Measurements from ENCODE around the gene PIEZO1. TPM values are rescaled to one million over a fixed set of nuclear protein-coding genes. Genes with fewer than 3 reads are reported as not detected.

PIEZO1 gene
- total and polyA plus RNA-seq, 2 donors (not counting 1 experiment from before 2014, with no cell fraction given), result 108 to 331 TPM

DNA sequence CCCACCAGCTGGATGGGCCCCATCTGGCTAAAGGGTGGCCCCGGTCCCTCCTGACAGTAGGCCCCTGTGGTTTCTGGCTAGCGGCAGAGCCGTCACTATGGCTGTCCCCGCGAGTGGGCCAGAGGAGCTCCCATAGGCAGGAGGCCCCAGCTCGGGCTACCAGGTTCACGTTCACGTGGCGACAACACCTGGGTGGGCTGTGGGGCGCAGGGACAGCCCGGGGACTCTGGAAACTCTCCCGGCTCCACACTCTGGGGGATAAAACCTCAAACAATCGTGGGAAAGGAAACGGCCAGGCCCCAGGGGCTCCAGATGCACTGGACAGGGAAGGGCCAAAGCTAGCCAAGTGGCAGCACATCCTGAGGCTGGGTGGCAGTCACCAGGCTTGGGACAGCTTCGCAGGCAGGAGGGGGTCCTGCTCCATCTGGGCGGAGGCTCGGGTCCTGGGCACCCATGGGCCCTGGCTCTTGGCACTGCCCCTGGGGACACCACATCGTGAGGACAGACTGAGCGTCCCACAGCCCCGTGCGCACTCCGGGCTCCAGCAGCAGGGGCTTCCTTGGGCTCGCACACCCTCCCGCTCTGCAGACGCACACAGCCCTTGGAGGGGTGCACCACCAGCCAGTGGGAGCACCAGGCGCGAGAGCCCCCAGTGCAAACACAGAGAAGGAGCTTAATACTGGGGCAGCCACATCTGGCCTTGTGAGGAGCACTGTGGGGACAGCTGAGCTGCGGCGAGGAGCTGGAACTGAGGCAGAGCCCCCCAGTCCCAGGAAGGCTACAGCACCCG lies 83.2 kb downstream of the PIEZO1 start:
- H2AFZ ChIP-seq (ENCODE audit: insufficient read depth, low read depth, low read length, poor library complexity, severe bottlenecking), result peak overlapping the region; percentile 44
- POLR2A ChIA-PET, result interaction anchor here (0.9 to 2.6 kb wide), 11 partner anchors 10 to 64 kb away, joined by 3 to 14 read pairs (median 4); partner anchors contain the start of genes IL17C and SNAI3
- H3K4me2 ChIP-seq (replicated peaks; ENCODE audit: low read depth, low read length, poor library complexity, severe bottlenecking), result peak overlapping the region; percentile 98
- ATAC-seq (ENCODE audit: low read depth) (no peak), DNase-seq (no peak)
- Mint-ChIP-seq H3K4me1 (peaks cover 70% of the 10 kb centered on the region), H3K27me3 (no peaks in the 10 kb centered on the region), H3K27ac (peak overlapping the region; percentile 96), H3K4me3 (peak overlapping the region; percentile 84), H3K9me3 (ENCODE audit: insufficient read depth) (no peaks in the 10 kb centered on the region)
- H3K27ac ChIP-seq (ENCODE audit: low read length in 2 of 2), result peak overlapping the region; percentile 84 to 91
- CTCF ChIA-PET, result interaction anchor here (0.8 to 2.1 kb wide), 7 partner anchors 11 to 264 kb away, joined by 3 to 13 read pairs (median 3); no protein-coding TSS in a partner anchor
- peaks cover 62 to 86% of the 10 kb centered on the region in 2 donors for H3K4me1 ChIP-seq (ENCODE audit: control insufficient read depth in 2 of 2, insufficient read depth in 2 of 2, low read length in 2 of 2)
- no peaks in the 10 kb centered on the region for H3K27me3 ChIP-seq (replicated peaks in 1 of 4; ENCODE audit: control extremely low read depth in 1 of 4, control insufficient read depth in 3 of 4, insufficient read depth in 4 of 4, low read length in 3 of 4)
- 45% methylated on average over 30 of the region's 30 CpGs for WGBS (ENCODE audit: insufficient coverage)
- intact Hi-C loops (cut with micrococcal nuclease), result loop anchor here (1.0 to 2.0 kb wide), 5 partner anchors 15 to 67 kb away; partner anchors contain the start of genes CYBA, MVD and SNAI3
- peaks cover 18% of the 10 kb centered on the region for H4K20me1 ChIP-seq (ENCODE audit: control insufficient read depth, insufficient read depth, low read length, poor library complexity, severe bottlenecking)
- H3K79me2 ChIP-seq (ENCODE audit: control insufficient read depth, insufficient read depth, low read length), result peaks cover 64% of the 10 kb centered on the region
- TF ChIP-seq EZH2 (IDR thresholded peaks at IDR 0.05; ENCODE audit: borderline replicate concordance, insufficient read depth, low read depth, low read length, poor library complexity, severe bottlenecking), result no peak
- H3K4me3 ChIP-seq (ENCODE audit: control extremely low read depth in 1 of 5, extremely low read depth in 1 of 5, insufficient read depth in 1 of 5, low read depth in 2 of 5, low read length in 4 of 5), result peak overlapping the region; percentile 14 to 69 (median 54)
- peaks cover 0 to 34% of the 10 kb centered on the region in 2 experiments for H3K36me3 ChIP-seq (replicated peaks in 1 of 2; ENCODE audit: control extremely low read depth in 1 of 2, control insufficient read depth in 1 of 2, extremely low read depth in 1 of 2, insufficient read depth in 2 of 2, low read length in 1 of 2)
- H3K9ac ChIP-seq (ENCODE audit: low read length), result peak overlapping the region; percentile 60
- no peaks in the 10 kb centered on the region for H3K9me3 ChIP-seq (ENCODE audit: control extremely low read depth in 1 of 3, control insufficient read depth in 2 of 3, insufficient read depth in 1 of 3, low read length in 2 of 3)

DNA sequence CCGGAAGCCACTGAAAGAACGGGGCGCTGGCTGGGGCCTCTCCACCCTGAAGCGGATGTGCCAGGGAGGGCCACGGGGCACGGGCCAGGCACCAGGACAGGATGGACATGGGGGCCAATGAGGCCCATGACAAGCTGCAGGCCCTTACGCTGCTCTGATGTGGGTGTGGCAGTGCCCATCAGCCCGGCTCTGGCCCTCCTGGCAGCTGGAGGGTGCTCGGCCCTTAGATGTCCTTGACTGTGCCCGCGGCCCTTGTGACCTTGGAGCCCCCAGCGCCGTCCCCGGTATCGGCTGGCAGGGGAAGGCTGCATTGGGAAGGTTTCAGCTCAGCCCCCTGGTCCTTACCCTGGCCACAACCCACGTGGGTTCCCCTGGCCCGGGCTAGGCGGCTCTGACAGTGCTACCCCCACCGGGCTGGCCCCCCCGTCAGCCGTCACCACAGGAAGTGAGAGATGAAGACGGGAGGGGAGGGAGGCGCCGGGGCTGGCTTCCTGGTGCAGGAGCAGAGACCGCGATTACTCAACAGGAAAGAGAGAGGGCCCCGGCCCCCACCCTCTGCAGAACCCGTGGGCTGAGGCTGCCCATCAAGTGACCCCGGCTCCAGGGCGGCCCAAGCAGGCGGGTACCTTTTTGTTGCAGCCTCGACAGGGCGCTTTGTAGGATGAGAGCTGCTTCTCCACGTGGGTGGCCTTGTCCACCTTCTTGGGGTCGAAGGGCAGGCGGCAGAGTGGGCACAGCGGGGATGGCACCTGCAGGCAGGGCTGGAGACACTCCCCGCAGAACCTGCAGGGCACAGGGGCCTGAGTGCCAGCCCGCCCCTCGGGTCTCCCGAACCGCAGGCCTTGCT lies 84.2 kb downstream of the PIEZO1 start:
- Histone ChIP-seq H3K9me3 (ENCODE audit: control extremely low read depth in 1 of 3, control insufficient read depth in 2 of 3, insufficient read depth in 1 of 3, low read length in 2 of 3) (no peaks in the 10 kb centered on the region), H3K4me1 (ENCODE audit: control insufficient read depth in 2 of 2, insufficient read depth in 2 of 2, low read length in 2 of 2) (peaks cover 61 to 83% of the 10 kb centered on the region in 2 donors), H4K20me1 (ENCODE audit: control insufficient read depth, insufficient read depth, low read length, poor library complexity, severe bottlenecking) (peaks cover 21% of the 10 kb centered on the region), H3K79me2 (ENCODE audit: control insufficient read depth, insufficient read depth, low read length) (peaks cover 63% of the 10 kb centered on the region), H3K9ac (ENCODE audit: low read length) (peak overlapping the region; percentile 60), H3K4me2 (replicated peaks; ENCODE audit: low read depth, low read length, poor library complexity, severe bottlenecking) (peak overlapping the region; percentile 98), H3K27me3 (replicated peaks in 1 of 4; ENCODE audit: control extremely low read depth in 1 of 4, control insufficient read depth in 3 of 4, insufficient read depth in 4 of 4, low read length in 3 of 4) (no peaks in the 10 kb centered on the region), H3K36me3 (replicated peaks in 1 of 2; ENCODE audit: control extremely low read depth in 1 of 2, control insufficient read depth in 1 of 2, extremely low read depth in 1 of 2, insufficient read depth in 2 of 2, low read length in 1 of 2) (peaks cover 0 to 43% of the 10 kb centered on the region in 2 experiments), H3K27ac (ENCODE audit: low read length in 2 of 2) (peak overlapping the region; percentile 84 to 91), H2AFZ (ENCODE audit: insufficient read depth, low read depth, low read length, poor library complexity, severe bottlenecking) (peak overlapping the region; percentile 44), H3K4me3 (ENCODE audit: control extremely low read depth in 1 of 5, extremely low read depth in 1 of 5, insufficient read depth in 1 of 5, low read depth in 2 of 5, low read length in 4 of 5) (peak overlapping the region; percentile 32 to 69 (median 54))
- TF ChIP-seq, protein P1, sequence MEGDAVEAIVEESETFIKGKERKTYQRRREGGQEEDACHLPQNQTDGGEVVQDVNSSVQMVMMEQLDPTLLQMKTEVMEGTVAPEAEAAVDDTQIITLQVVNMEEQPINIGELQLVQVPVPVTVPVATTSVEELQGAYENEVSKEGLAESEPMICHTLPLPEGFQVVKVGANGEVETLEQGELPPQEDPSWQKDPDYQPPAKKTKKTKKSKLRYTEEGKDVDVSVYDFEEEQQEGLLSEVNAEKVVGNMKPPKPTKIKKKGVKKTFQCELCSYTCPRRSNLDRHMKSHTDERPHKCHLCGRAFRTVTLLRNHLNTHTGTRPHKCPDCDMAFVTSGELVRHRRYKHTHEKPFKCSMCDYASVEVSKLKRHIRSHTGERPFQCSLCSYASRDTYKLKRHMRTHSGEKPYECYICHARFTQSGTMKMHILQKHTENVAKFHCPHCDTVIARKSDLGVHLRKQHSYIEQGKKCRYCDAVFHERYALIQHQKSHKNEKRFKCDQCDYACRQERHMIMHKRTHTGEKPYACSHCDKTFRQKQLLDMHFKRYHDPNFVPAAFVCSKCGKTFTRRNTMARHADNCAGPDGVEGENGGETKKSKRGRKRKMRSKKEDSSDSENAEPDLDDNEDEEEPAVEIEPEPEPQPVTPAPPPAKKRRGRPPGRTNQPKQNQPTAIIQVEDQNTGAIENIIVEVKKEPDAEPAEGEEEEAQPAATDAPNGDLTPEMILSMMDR (IDR thresholded peaks at IDR 0.05), result no peak
- TF ChIP-seq EZH2 (IDR thresholded peaks at IDR 0.05; ENCODE audit: borderline replicate concordance, insufficient read depth, low read depth, low read length, poor library complexity, severe bottlenecking), result no peak
- ChIA-PET CTCF (interaction anchor here (1.0 to 2.1 kb wide), 6 partner anchors 10 to 36 kb away, joined by 3 to 13 read pairs (median 5); no protein-coding TSS in a partner anchor), POLR2A (interaction anchor here (0.6 to 2.6 kb wide), 11 partner anchors 9 to 131 kb away, joined by 3 to 14 read pairs (median 4); partner anchors contain the start of genes IL17C, SNAI3 and ZC3H18)
- WGBS (ENCODE audit: insufficient coverage), result 2% methylated on average over 41 of the region's 42 CpGs
- Mint-ChIP-seq H3K27me3 (no peaks in the 10 kb centered on the region), H3K4me3 (peak overlapping the region; percentile 84), H3K4me1 (peaks cover 70% of the 10 kb centered on the region), H3K9me3 (ENCODE audit: insufficient read depth) (no peaks in the 10 kb centered on the region), H3K27ac (peak overlapping the region; percentile 96)
- ATAC-seq (ENCODE audit: low read depth) (peak; percentile 79), DNase-seq (peak; percentile 91)
- intact Hi-C loops (cut with micrococcal nuclease), result loop anchor here (1.0 to 2.0 kb wide), 5 partner anchors 15 to 66 kb away; partner anchors contain the start of genes CYBA, MVD and SNAI3

Measured in B cell (primary cell).